ENCODE results near the gene H6PD. TPM values are rescaled to one million over a fixed set of nuclear protein-coding genes. Genes with fewer than 3 reads are reported as not detected.

H6PD gene
- total RNA-seq, 1 donor from 2014 or later: 37.0 TPM

- Mint-ChIP-seq H3K4me1 (ENCODE audit: low read depth) (peaks cover 52% of the 10 kb centered on the region), H3K27me3 (ENCODE audit: low read depth) (no peaks in the 10 kb centered on the region), H3K27ac (ENCODE audit: unreplicated experiment) (peak overlapping the region; percentile 85), H3K9me3 (ENCODE audit: low read depth) (no peaks in the 10 kb centered on the region), H3K4me3 (ENCODE audit: unreplicated experiment) (peak overlapping the region; percentile 86), H3K36me3 (ENCODE audit: low read depth) (peaks cover under 1% of the 10 kb centered on the region)
- TF ChIP-seq, protein P1, sequence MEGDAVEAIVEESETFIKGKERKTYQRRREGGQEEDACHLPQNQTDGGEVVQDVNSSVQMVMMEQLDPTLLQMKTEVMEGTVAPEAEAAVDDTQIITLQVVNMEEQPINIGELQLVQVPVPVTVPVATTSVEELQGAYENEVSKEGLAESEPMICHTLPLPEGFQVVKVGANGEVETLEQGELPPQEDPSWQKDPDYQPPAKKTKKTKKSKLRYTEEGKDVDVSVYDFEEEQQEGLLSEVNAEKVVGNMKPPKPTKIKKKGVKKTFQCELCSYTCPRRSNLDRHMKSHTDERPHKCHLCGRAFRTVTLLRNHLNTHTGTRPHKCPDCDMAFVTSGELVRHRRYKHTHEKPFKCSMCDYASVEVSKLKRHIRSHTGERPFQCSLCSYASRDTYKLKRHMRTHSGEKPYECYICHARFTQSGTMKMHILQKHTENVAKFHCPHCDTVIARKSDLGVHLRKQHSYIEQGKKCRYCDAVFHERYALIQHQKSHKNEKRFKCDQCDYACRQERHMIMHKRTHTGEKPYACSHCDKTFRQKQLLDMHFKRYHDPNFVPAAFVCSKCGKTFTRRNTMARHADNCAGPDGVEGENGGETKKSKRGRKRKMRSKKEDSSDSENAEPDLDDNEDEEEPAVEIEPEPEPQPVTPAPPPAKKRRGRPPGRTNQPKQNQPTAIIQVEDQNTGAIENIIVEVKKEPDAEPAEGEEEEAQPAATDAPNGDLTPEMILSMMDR (IDR thresholded peaks at IDR 0.05): no peak
- no peak for DNase-seq (ENCODE audit: low spot score)
These were observed 986 bp downstream of the H6PD start for GRCh38 chr1:9235560-9235959.

- TF ChIP-seq, protein P1 (IDR thresholded peaks at IDR 0.05): no peak
- H3K9me3 Mint-ChIP-seq (ENCODE audit: low read depth): no peaks in the 10 kb centered on the region
- H3K4me3 Mint-ChIP-seq (ENCODE audit: unreplicated experiment): no peak overlapping the region
- H3K36me3 Mint-ChIP-seq (ENCODE audit: low read depth): peaks cover 1% of the 10 kb centered on the region
- no peak for DNase-seq (ENCODE audit: low spot score)
- H3K4me1 Mint-ChIP-seq (ENCODE audit: low read depth): peaks cover 41% of the 10 kb centered on the region
- H3K27me3 Mint-ChIP-seq (ENCODE audit: low read depth): no peaks in the 10 kb centered on the region
- peak overlapping the region; percentile 19 for H3K27ac Mint-ChIP-seq (ENCODE audit: unreplicated experiment)
These were observed 3.6 kb downstream of the H6PD start for GRCh38 chr1:9238134-9238533.

GRCh38 chr1:9238550-9238949 lies 4.0 kb downstream of the H6PD start:
- H3K4me3 Mint-ChIP-seq (ENCODE audit: unreplicated experiment): no peak overlapping the region
- peaks cover 1% of the 10 kb centered on the region for H3K36me3 Mint-ChIP-seq (ENCODE audit: low read depth)
- no peaks in the 10 kb centered on the region for H3K9me3 Mint-ChIP-seq (ENCODE audit: low read depth)
- TF ChIP-seq, protein P1 (IDR thresholded peaks at IDR 0.05): no peak
- no peaks in the 10 kb centered on the region for H3K27me3 Mint-ChIP-seq (ENCODE audit: low read depth)
- H3K4me1 Mint-ChIP-seq (ENCODE audit: low read depth): peaks cover 39% of the 10 kb centered on the region
- no peak for DNase-seq (ENCODE audit: low spot score)
- H3K27ac Mint-ChIP-seq (ENCODE audit: unreplicated experiment): no peak overlapping the region

DNA sequence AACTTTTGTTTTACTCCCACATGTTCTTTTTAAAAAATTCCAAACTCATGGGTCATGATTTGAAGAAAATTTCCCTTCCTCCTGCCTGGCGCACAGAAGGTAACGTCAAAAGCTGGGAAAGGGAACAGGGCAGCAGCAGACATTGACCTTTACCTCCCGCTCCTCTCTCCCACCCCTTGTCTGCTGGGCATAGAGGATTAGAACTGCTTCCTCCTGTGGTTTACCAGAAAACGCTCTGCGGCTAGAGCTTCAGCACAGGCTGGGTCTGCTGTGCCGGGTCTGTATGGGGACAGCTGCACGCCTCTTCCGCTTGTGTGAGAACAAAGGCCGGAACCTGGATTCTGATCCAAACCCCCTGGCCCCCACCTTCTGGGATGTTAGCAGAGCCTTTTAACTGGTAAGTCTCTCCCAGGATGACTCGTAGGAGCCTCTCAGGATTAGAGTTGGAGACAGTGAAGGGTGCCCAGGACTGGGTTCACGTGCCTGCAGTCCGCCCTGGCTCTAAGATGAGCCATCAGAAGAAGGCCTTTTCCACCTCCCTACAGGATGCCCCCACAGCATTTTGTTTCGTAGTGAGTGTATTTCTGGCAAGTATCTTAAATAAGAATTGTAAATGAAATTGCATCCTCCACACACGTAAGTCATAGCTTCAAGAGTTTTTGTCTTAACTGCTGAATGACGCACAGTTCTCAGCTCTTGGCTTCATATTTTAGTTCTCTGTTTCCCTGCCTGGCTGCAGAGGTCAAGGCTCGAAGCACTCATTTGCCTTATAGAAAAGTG lies 5.2 kb downstream of the H6PD start:
- H3K4me3 Mint-ChIP-seq (ENCODE audit: unreplicated experiment): no peak overlapping the region
- peak overlapping the region; percentile 51 for H3K27ac Mint-ChIP-seq (ENCODE audit: unreplicated experiment)
- peaks cover 34% of the 10 kb centered on the region for H3K4me1 Mint-ChIP-seq (ENCODE audit: low read depth)
- TF ChIP-seq, protein P1 (IDR thresholded peaks at IDR 0.05): no peak
- H3K27me3 Mint-ChIP-seq (ENCODE audit: low read depth): no peaks in the 10 kb centered on the region
- H3K9me3 Mint-ChIP-seq (ENCODE audit: low read depth): no peaks in the 10 kb centered on the region
- DNase-seq (ENCODE audit: low spot score): no peak
- peaks cover 1% of the 10 kb centered on the region for H3K36me3 Mint-ChIP-seq (ENCODE audit: low read depth)

DNA sequence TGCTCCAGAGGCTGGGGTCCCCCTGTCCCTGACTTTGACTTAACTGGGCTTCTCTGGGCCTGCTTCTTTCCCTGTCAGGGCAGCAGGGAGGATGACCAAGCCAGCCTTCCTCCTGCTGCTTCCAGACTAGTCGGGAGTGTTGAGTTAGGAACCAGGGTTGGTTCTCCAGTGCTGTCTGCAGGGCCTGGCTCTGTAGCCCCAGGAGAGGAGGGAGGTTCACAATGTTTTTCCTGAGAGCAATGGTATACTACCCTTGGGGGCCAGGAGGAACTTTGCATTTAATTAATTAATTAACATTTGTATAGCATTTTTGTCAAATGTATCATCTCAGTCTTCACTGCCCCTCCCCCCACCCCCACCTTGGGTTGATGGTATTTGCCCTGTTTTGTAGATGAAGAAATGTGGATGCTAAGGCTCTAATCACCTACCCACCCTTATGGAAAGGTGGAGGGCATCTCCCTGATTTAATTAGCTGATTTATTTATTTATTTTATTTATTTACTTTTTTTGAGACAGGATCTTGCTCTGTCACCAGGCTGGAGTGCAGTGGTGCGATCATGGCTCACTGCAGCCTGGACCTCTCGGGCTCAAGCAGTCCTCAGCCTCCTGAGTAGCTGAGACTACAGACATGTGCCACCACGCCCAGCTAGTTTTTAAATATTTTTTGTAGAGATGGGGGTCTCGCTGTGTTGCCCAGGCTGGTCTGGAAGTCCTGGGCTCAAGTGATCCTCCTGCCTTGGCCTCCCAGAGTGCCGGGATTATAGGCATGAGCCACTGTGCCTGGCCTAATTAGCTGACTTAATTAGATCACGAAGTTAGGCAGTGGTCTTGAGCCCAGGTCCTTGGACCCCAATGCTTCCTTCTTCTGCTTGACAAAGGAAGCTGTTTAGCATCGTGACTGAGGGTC lies 6.6 kb downstream of the H6PD start:
- H3K36me3 Mint-ChIP-seq (ENCODE audit: low read depth): peaks cover 1% of the 10 kb centered on the region

More for the DNA sequence above, 6.6 kb downstream of the H6PD start:
- Mint-ChIP-seq H3K4me1 (ENCODE audit: low read depth) (peaks cover 29% of the 10 kb centered on the region), H3K27ac (ENCODE audit: unreplicated experiment) (no peak overlapping the region), H3K4me3 (ENCODE audit: unreplicated experiment) (no peak overlapping the region), H3K9me3 (ENCODE audit: low read depth) (no peaks in the 10 kb centered on the region), H3K27me3 (ENCODE audit: low read depth) (no peaks in the 10 kb centered on the region)
- TF ChIP-seq, protein P1 (IDR thresholded peaks at IDR 0.05): no peak
- no peak for DNase-seq (ENCODE audit: low spot score)

All from chondrocyte (in vitro differentiated cells).